GM12872 (cell line): Measurements from ENCODE around the gene CRHR2.

Experiments
- TF ChIP-seq, protein P1 (sequence below): IDR thresholded peaks from 3 replicates; pipeline ENCODE4 v1.5.1; 2011; ENCODE audit warnings: low read depth, mild to moderate bottlenecking, low read length, moderate library complexity; ENCODE audit not compliant: insufficient read depth

CRHR2 gene

DNA sequence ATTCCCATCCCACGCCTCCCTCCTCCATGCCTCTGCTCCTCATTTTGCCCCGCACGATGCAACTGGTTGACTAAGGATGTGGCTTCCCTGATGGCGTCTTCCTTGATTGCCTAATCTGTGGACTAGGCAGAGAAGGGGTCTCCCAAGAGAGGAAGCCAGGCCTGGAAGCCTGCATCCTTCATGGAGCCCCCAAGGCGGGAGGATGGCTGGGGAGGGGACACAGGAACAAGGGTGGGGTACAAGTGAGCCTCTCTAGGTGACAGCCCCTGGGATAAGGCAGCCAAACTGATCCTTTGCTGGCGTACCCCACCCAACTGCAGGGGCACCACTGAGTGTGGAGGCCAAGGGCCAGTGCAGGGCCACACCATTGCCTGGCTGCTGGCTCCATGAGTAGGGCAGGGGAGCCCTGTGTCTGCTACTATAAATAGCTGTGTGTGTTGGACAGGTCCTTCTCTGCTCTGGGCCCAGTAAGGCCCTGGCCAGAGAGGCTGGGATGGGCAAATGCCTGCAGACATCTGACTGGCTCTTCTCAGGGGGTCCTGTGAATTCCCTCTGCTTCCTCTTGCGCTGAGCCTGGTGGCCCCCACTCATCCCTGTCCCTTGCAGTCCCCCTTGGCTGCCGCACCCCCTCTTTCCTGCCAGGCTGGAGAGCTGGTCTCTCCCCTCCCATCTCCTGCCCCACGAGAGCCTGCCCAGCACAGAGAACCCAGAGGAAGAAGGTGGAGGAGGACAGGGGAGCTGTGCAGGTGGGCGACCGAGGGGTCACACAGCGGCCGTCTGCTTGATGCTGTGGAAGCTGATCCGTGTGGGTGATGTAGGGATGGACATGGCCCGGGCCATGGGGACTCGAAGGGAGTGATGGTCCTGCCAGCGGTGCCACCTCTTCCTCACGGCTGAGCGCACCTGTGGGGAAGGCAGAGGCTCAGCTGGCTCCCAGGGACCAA, 29.3 kb downstream of the CRHR2 start:
- TF ChIP-seq, protein P1, sequence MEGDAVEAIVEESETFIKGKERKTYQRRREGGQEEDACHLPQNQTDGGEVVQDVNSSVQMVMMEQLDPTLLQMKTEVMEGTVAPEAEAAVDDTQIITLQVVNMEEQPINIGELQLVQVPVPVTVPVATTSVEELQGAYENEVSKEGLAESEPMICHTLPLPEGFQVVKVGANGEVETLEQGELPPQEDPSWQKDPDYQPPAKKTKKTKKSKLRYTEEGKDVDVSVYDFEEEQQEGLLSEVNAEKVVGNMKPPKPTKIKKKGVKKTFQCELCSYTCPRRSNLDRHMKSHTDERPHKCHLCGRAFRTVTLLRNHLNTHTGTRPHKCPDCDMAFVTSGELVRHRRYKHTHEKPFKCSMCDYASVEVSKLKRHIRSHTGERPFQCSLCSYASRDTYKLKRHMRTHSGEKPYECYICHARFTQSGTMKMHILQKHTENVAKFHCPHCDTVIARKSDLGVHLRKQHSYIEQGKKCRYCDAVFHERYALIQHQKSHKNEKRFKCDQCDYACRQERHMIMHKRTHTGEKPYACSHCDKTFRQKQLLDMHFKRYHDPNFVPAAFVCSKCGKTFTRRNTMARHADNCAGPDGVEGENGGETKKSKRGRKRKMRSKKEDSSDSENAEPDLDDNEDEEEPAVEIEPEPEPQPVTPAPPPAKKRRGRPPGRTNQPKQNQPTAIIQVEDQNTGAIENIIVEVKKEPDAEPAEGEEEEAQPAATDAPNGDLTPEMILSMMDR = no peak

DNA sequence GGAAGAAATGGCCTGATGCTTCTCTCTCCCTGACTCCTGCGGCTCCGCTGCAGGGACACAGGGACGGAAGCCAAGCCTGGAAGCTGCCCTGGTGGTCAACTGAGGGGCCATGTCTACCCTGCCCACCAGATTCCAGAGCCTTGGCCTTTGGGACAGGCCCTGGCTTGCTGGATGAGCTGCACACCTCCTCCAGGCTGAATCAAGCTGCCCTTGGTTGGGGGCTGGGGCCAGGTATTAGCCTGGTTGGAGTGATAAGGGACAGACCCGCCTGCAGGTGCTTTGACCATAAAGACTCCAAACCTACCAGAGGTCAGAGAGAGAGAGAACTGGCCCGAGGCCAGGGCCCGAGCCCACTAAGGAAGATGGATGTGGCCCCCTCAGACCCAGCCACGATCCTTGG, 30.1 kb downstream of the CRHR2 start:
- TF ChIP-seq, protein P1 = no peak

DNA sequence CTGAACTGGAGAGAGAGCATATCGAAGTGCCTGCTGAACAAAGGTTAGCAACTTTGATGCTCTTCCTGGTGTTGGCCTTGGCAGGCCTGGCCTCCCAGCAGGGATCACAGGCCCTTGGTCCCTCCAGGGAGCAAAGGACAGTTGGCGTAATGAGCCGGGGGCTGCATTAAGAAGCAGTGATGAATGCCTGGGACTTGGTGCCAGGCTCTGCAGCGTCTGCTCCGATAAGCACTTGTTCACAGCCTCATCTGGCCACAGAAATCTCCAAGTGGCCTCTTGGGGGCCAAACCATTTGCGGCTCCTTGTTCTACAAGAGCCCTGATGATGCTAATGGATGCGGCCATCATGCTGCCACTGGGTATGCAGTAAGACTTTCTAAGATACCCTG, 31.8 kb downstream of the CRHR2 start:
- TF ChIP-seq, protein P1 = no peak

DNA sequence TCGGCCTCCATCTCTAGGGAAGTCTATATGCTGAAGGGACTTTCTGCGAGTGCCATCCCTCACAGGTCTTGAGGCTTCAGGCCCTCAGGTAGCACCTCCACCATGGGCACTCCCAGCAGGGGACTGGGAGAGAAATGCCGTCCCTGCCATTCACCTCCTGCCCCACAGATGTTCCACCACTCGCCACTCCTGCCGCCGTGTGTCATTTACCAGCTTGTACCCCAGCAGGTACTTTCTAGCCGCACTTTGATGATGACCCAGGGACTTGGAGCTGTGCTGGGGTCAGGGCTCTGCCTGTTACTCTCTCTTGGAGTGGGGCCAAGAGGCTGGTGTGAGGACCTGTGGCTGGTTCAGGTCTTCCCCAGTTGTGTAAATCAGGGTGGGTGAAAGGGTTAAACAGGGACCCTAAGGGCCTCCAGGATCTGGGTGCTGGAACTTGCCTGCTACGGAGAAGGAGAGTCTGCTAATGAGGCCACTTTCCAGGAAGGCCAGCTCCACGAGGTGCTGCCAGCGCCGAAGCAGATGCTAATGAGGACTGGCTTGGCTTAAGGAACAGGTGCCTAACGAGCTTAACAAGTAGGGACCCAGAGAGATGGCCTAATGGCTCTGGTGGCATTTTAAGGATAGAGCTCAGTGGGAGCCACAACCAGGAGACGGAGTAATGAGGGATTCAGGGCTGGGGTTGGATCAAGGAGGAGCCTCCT, 32.4 kb downstream of the CRHR2 start:
- TF ChIP-seq, protein P1 = no peak

DNA sequence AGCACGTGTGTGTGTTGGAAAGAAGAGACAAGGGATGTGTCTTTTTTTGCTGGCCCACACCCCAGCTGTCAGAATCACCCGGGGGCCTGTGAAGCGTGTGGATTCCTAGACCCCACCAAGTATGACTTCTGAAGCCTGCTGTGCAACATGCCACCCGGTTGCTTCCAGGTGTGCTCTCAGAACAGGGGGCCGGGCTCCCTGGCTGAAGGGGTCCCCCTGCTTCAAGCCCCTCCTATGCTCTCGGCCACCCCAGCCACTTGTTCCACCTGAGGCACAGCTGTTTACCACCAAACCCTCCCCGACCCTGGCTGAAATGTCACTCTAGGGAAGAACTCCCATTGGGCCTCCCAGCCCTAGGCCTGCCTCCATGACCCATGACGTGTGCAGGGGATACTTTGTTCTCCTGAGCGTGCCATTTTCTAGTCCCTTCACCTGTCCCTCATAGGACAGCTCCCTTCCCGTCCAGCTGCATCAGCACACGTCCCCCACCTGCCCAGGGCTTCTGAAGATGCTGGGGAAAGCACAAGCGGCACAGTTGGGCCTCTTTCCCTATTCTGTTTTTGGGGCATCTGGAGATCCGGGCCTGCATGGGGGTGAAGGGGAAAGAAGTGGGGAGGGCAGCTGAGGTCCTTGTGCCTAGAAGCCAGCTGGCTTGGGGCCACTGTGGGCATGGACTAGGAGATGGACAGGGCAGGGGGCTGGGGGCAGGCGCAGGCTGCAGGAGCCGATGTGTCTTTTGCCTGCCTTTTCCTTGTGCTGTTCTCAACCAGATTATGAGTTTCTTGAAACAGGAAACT, 33.3 kb downstream of the CRHR2 start:
- TF ChIP-seq, protein P1 = no peak

DNA sequence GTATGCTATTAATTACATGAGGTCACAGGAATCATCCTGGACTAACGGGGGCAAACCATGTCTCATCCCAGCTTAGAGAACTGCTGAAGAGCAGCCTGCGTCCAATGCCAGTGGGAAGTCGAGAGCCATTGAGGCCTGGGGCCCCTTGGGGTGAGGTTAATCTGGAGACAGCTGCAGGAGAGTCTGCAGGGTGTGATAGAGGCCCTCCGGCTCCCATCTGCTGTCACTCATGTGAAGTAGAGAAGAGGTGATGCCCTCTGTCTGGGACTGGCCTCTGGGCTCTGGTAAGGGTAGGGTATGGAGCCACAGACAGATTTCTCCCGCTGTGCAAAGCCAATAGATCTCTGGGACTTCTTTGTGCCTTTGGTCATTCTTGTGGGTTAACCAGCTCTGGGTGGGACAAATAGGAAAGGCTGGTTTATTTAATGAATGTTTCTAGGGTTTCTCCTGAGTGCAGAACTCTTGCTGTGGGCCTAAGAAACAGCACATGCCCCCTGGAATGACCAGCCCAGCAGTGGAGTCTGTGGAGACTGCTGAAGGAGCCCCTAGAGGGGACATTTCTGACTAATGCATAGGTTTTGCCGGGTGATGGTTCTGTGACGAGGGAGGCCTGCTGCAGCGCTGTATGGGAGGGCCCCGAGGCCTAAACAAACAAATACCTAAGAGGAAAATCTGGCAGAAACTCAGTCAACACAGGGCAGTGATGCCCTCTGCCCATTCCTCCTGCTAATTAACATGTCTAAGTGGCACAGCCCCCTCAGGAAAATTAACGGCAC, 34.5 kb downstream of the CRHR2 start:
- TF ChIP-seq, protein P1 = no peak
